H4 (cell line): ENCODE results near the gene SNED1. TPM values are rescaled to one million over a fixed set of nuclear protein-coding genes. Genes with fewer than 3 reads are reported as not detected.

ENCODE experiments used
- total RNA-seq: library from RNA; depleted of rRNA; stranded (reverse); fragments of >200 nt; shearing (Covaris generic); gene quantifications from 2 replicates; pipeline ENCODE4 v1.2.3, GENCODE V29; 2014; rRNA removed

The SNED1 gene
- total RNA-seq, 1 experiment from 2014 or later = 1.7 TPM

Other genes with a start within 250 kb of the SNED1 start
- 1.4 and 1.9 TPM in 2 replicates for gene KIF1A, start 178.4 kb upstream of the SNED1 start, total RNA-seq
- gene AGXT, start 129.8 kb upstream of the SNED1 start, total RNA-seq = not detected in 2 replicates
- not detected in 2 replicates for gene MAB21L4, start 102.5 kb upstream of the SNED1 start, total RNA-seq
- gene CROCC2, start 92.3 kb upstream of the SNED1 start, total RNA-seq = not detected in 2 replicates
- gene MTERF4, start 103.7 kb downstream of the SNED1 start, total RNA-seq = 36.8 and 37.6 TPM in 2 replicates
- gene PASK, start 150.9 kb downstream of the SNED1 start, total RNA-seq = 3.3 and 15.5 TPM in 2 replicates
- gene PPP1R7, start 151.8 kb downstream of the SNED1 start, total RNA-seq = 60.3 and 103 TPM in 2 replicates
- gene ANO7, start 190.1 kb downstream of the SNED1 start, total RNA-seq = 0.43 and 0.91 TPM in 2 replicates